Astrocyte of the cerebellum (primary cell): Measurements from ENCODE around the gene NONO.
A peak's percentile ranks its signal among the peaks of the same experiment; 100 is the strongest.
"Not testable (repeated sequence)": the region's sequence is repeated elsewhere in the genome, so short reads cannot be mapped to it uniquely, and the experiment has no call there.

Experiments used
- DNase-seq: peaks from one replicate; pipeline ENCODE4 v3.0.0-alpha.2; 2011; ENCODE audit warnings: low read depth
- H3K4me3 ChIP-seq: 2 replicates; pipeline ENCODE4 v1.5.1; 2011; ENCODE audit warnings: mild to moderate bottlenecking, low read depth, low read length, moderate library complexity
- CTCF ChIP-seq: IDR thresholded peaks from 2 replicates; pipeline ENCODE4 v1.5.1; 2012; ENCODE audit warnings: low read length, low read depth, moderate library complexity, mild to moderate bottlenecking; ENCODE audit errors: missing control alignments
- in situ Hi-C: cut with HindIII; loops from 2 replicates; pipeline ENCODE4 v1.10.0; 2017; ENCODE audit warnings: low sequenced_read_pairs

The NONO gene

DNA sequence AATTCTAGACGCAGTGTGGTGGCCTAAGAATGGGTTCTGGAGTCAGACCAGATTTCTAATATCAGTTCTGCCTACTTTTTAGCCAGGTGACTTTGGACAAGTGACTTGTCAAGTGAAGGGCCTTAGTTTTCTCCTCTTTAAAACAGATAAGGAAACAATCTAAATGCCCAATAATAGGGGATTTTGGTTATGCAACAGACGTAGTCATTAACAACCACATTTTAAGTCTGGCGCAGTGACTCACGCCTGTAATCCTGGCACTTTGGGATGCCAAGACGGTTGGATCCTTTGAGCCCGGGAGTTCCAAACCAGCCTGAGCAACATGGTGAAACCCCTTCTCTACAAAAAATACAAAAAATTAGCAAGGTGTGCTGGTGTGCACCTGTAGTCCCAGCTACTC, 27.4 kb upstream of the NONO start:
- DNase-seq: no peak
- in situ Hi-C loops: no loop called here
- H3K4me3 ChIP-seq: no peak overlapping the region
- TF ChIP-seq CTCF: no peak

GRCh38 chrX:71256856-71257255, 26.6 kb upstream of the NONO start:
- DNase-seq: no peak
- no peak for TF ChIP-seq CTCF
- no peak overlapping the region for H3K4me3 ChIP-seq
- in situ Hi-C loops: no loop called here

- H3K4me3 ChIP-seq, DNase-seq, in situ Hi-C loops: not testable (repeated sequence)
Observed at GRCh38 chrX:71268624-71269023, 14.8 kb upstream of the NONO start.

- in situ Hi-C loops: no loop called here
- no peak overlapping the region for H3K4me3 ChIP-seq
- DNase-seq: no peak
- TF ChIP-seq CTCF: no peak
Observed at GRCh38 chrX:71269801-71270395, 13.5 kb upstream of the NONO start.

GRCh38 chrX:71272313-71272712, 11.1 kb upstream of the NONO start:
- H3K4me3 ChIP-seq, in situ Hi-C loops, DNase-seq: not testable (repeated sequence)

GRCh38 chrX:71281300-71281699, 2.1 kb upstream of the NONO start:
- DNase-seq, H3K4me3 ChIP-seq, in situ Hi-C loops: not testable (repeated sequence)

GRCh38 chrX:71282514-71283402, 677 bp upstream of the NONO start:
- peak overlapping the region; percentile 58 for H3K4me3 ChIP-seq
- in situ Hi-C loops: no loop called here
- peak; percentile 1 for DNase-seq
- no peak for TF ChIP-seq CTCF

- in situ Hi-C loops: no loop called here
- peak overlapping the region; percentile 58 for H3K4me3 ChIP-seq
- DNase-seq: no peak
- TF ChIP-seq CTCF: no peak
Observed at GRCh38 chrX:71285929-71286328, 2.5 kb downstream of the NONO start.
